Activated CD8-positive, alpha-beta memory T cell treated with anti-CD3 and anti-CD28 coated beads, Interleukin-2, amount 50 U/mL, for 48 hours (primary cell): ENCODE measurements around the gene SLC34A1.
"Not testable (repeated sequence)": the region's sequence is repeated elsewhere in the genome, so short reads cannot be mapped to it uniquely, and the experiment has no call there.

Experiments
- DNase-seq: peaks from one replicate; pipeline ENCODE4 v3.0.0-alpha.2; 2020

The SLC34A1 gene

GRCh38 chr5:177414481-177414880 is 30.2 kb downstream of the SLC34A1 start:
- DNase-seq = no peak

GRCh38 chr5:177417081-177417480 is 32.8 kb downstream of the SLC34A1 start:
- not testable (repeated sequence) for DNase-seq

GRCh38 chr5:177419046-177419445 is 34.8 kb downstream of the SLC34A1 start:
- no peak for DNase-seq

GRCh38 chr5:177420472-177420871 is 36.2 kb downstream of the SLC34A1 start:
- not testable (repeated sequence) for DNase-seq

- no peak for DNase-seq
Observed at GRCh38 chr5:177421062-177421798, 37.0 kb downstream of the SLC34A1 start.

GRCh38 chr5:177423671-177424070 is 39.4 kb downstream of the SLC34A1 start:
- DNase-seq = no peak

- DNase-seq = no peak
Observed at GRCh38 chr5:177425196-177425800, 41.1 kb downstream of the SLC34A1 start.

GRCh38 chr5:177425801-177426565 is 41.7 kb downstream of the SLC34A1 start:
- DNase-seq = peak; percentile 98

GRCh38 chr5:177426566-177427210 is 42.5 kb downstream of the SLC34A1 start, which contains the start of gene GRK6:
Gene GRK6, plus strand, starts transcription at chr5:177426676. Its CDS starts 170 bp downstream, at chr5:177426846.
- peak; percentile 81 for DNase-seq

GRCh38 chr5:177427211-177427822 is 43.1 kb downstream of the SLC34A1 start:
- DNase-seq = peak; percentile 75

GRCh38 chr5:177427919-177428573 is 43.8 kb downstream of the SLC34A1 start:
- DNase-seq = peak; percentile 80

GRCh38 chr5:177428574-177429217 is 44.5 kb downstream of the SLC34A1 start:
- DNase-seq = peak; percentile 66

- DNase-seq = peak; percentile 88
Observed at GRCh38 chr5:177429248-177430040, 45.2 kb downstream of the SLC34A1 start.

- DNase-seq = peak; percentile 66
Observed at GRCh38 chr5:177430140-177430951, 46.1 kb downstream of the SLC34A1 start.

GRCh38 chr5:177430972-177431316 is 46.7 kb downstream of the SLC34A1 start:
- DNase-seq = no peak

GRCh38 chr5:177431317-177432142 is 47.3 kb downstream of the SLC34A1 start:
- peak; percentile 91 for DNase-seq

- no peak for DNase-seq
Observed at GRCh38 chr5:177432143-177432838, 48.1 kb downstream of the SLC34A1 start.
